MCF 10A (cell line): ENCODE results near the gene ANKRD7. TPM values are rescaled to one million over a fixed set of nuclear protein-coding genes. Genes with fewer than 3 reads are reported as not detected.
"Not testable (repeated sequence)": the region's sequence is repeated elsewhere in the genome, so short reads cannot be mapped to it uniquely, and the experiment has no call there.

Experiments
- BruUV-seq: library from RNA; stranded (reverse); fragments of 400-500 nt; replicated peaks from 2 replicates; lab custom pipeline; 2021; lab: Mats Ljungman, UMichigan
- CTCF ChIA-PET: fragments of 300-600 bp; sonication (Branson Sonifier 250); formaldehyde crosslinking; extraction: SDS; loops from one replicate; lab custom pipeline; 2021; ENCODE audit warnings: antibody characterized with exemption, inconsistent platforms; lab: Yijun Ruan, JAX
- POLR2A ChIA-PET: fragments of 300-600, 350-650 bp; sonication (Branson Sonifier 250); formaldehyde crosslinking; extraction: SDS; loops from one replicate; lab custom pipeline; 2020; ENCODE audit warnings: antibody characterized with exemption, inconsistent platforms; lab: Yijun Ruan, JAX
- DNase-seq: peaks from one replicate; pipeline ENCODE4 v3.0.0-alpha.2; 2018; ENCODE audit not compliant: unreplicated experiment
- H3K27ac Mint-ChIP-seq: one replicate; pipeline ENCODE4 v1.8.0; 2022; ENCODE audit warnings: mild to moderate bottlenecking, low read depth, mixed read lengths; ENCODE audit not compliant: unreplicated experiment
- H3K27me3 Mint-ChIP-seq: one replicate; pipeline ENCODE4 v1.8.0; 2022; ENCODE audit warnings: mixed read lengths; ENCODE audit not compliant: insufficient read depth, unreplicated experiment
- H3K36me3 Mint-ChIP-seq: one replicate; pipeline ENCODE4 v1.8.0; 2022; ENCODE audit warnings: mild to moderate bottlenecking, moderate library complexity, mixed read lengths; ENCODE audit not compliant: insufficient read depth, unreplicated experiment
- H3K4me1 Mint-ChIP-seq: one replicate; pipeline ENCODE4 v1.8.0; 2022; ENCODE audit warnings: mixed read lengths; ENCODE audit not compliant: insufficient read depth, unreplicated experiment
- H3K4me3 Mint-ChIP-seq: one replicate; pipeline ENCODE4 v1.8.0; 2022; ENCODE audit warnings: mild to moderate bottlenecking, moderate library complexity, mixed read lengths; ENCODE audit not compliant: unreplicated experiment
- H3K9me3 Mint-ChIP-seq: one replicate; pipeline ENCODE4 v1.8.0; 2022; ENCODE audit warnings: mixed read lengths; ENCODE audit not compliant: unreplicated experiment
- CTCF ChIP-seq: fragments of 200-600 bp; IDR thresholded peaks from one replicate; pipeline ENCODE4 v1.8.0; 2022; ENCODE audit warnings: antibody characterized with exemption, mild to moderate bottlenecking; ENCODE audit not compliant: unreplicated experiment
- intact Hi-C: fragments of 100-400 bp; cut with micrococcal nuclease; formaldehyde crosslinking; loops from 2 replicates; pipeline ENCODE4 v1.14.1; 2022
- total RNA-seq: library from RNA; stranded (reverse); gene quantifications from 2 replicates; pipeline ENCODE4 v1.2.3, GENCODE V29; 2022

ANKRD7 gene
- total RNA-seq, 1 experiment from 2014 or later = not detected

GRCh38 chr7:118233799-118234198 lies 9.3 kb downstream of the ANKRD7 start:
- no TSS peak for BruUV-seq
- H3K9me3 Mint-ChIP-seq = no peaks in the 10 kb centered on the region
- no peak for TF ChIP-seq CTCF
- H3K27me3 Mint-ChIP-seq = peaks cover 20% of the 10 kb centered on the region
- ChIA-PET CTCF (no interaction called here), POLR2A (no interaction called here)
- H3K27ac Mint-ChIP-seq = no peak overlapping the region
- no peaks in the 10 kb centered on the region for H3K36me3 Mint-ChIP-seq
- intact Hi-C loops = no loop called here
- H3K4me1 Mint-ChIP-seq = no peaks in the 10 kb centered on the region
- H3K4me3 Mint-ChIP-seq = no peak overlapping the region
- no peak for DNase-seq

- Mint-ChIP-seq H3K9me3 (no peaks in the 10 kb centered on the region), H3K4me3 (no peak overlapping the region), H3K27ac (no peak overlapping the region), H3K36me3 (no peaks in the 10 kb centered on the region), H3K4me1 (no peaks in the 10 kb centered on the region), H3K27me3 (peaks cover 13% of the 10 kb centered on the region)
- ChIA-PET POLR2A (no interaction called here), CTCF (no interaction called here)
- no peak for DNase-seq
- BruUV-seq = no TSS peak
- intact Hi-C loops = no loop called here
- no peak for TF ChIP-seq CTCF
Measured at GRCh38 chr7:118239014-118239413, 14.5 kb downstream of the ANKRD7 start.

- POLR2A ChIA-PET, H3K4me1 Mint-ChIP-seq, H3K27ac Mint-ChIP-seq, BruUV-seq, DNase-seq, H3K36me3 Mint-ChIP-seq, intact Hi-C loops, H3K9me3 Mint-ChIP-seq, H3K4me3 Mint-ChIP-seq, CTCF ChIA-PET: not testable (repeated sequence)
- peaks cover 26% of the 10 kb centered on the region for H3K27me3 Mint-ChIP-seq
Measured at GRCh38 chr7:118240320-118240719, 15.8 kb downstream of the ANKRD7 start.

- intact Hi-C loops = no loop called here
- no TSS peak for BruUV-seq
Measured at GRCh38 chr7:118243695-118244094, 19.2 kb downstream of the ANKRD7 start.

More at GRCh38 chr7:118243695-118244094, 19.2 kb downstream of the ANKRD7 start:
- Mint-ChIP-seq H3K27ac (no peak overlapping the region), H3K36me3 (no peaks in the 10 kb centered on the region), H3K27me3 (peaks cover 60% of the 10 kb centered on the region), H3K4me3 (no peak overlapping the region), H3K9me3 (no peaks in the 10 kb centered on the region), H3K4me1 (no peaks in the 10 kb centered on the region)
- DNase-seq = no peak
- no peak for TF ChIP-seq CTCF
- POLR2A ChIA-PET = no interaction called here
- CTCF ChIA-PET = interaction anchor here (0.6 kb wide), 1 partner anchor 78 kb away, joined by 3 read pairs; no protein-coding TSS in a partner anchor
